ENCODE data around the gene CYP27A1. TPM values are rescaled to one million over a fixed set of nuclear protein-coding genes. Genes with fewer than 3 reads are reported as not detected.

Gene CYP27A1
- total and polyA plus RNA-seq, 2 donors from 2014 or later, result 18.5 to 43.3 TPM

DNA sequence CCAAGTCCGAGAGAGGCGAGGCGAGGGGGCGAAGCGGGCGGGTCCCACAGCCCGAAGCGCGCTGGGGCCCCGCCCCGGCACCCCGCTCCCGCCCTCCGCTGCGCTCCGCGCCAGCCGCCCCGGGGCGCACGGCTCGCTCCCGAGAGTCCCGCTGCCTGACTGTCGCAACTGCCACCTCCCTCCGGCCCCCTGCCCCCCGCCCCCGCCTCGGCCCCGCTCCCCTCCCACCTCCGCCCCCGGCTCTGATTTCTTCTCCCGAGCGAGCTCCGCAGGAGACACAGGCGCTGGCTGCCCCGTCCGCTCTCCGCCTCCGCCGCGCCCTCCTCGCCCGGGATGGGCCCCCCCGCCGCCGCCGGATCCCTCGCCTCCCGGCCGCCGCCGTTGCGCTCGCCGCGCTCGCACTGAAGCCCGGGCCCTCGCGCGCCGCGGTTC, 77.6 kb downstream of the CYP27A1 start, which contains the start of gene WNT6:
TSS of gene WNT6 (plus strand) at position 250 of the 432 bp plus-strand sequence. CDS start 233 bp downstream, outside the sequence.
- Histone ChIP-seq H3K4me1 (ENCODE audit: control insufficient read depth in 2 of 3, insufficient read depth in 2 of 3, low read depth in 1 of 3, low read length in 3 of 3) (peaks cover 0 to 2% (median 0%) of the 10 kb centered on the region in 3 donors), H3K36me3 (ENCODE audit: control insufficient read depth in 2 of 3, insufficient read depth in 3 of 3, low read length in 3 of 3) (no peaks in the 10 kb centered on the region), H3K27ac (ENCODE audit: low read depth in 2 of 2, low read length in 2 of 2) (no peak within 1 kb of the TSS), H3K9ac (ENCODE audit: low read length in 3 of 3) (no peak within 1 kb of the TSS), H3K9me3 (ENCODE audit: control insufficient read depth in 2 of 3, insufficient read depth in 1 of 3, low read length in 3 of 3) (no peaks in the 10 kb centered on the region), H3K27me3 (ENCODE audit: control insufficient read depth, insufficient read depth, low read length) (peaks cover 23% of the 10 kb centered on the region), H3K4me3 (ENCODE audit: low read length in 3 of 3) (peak within 1 kb of the TSS in 1 of 3 donors; percentile 32)
- TF ChIP-seq, protein P1, sequence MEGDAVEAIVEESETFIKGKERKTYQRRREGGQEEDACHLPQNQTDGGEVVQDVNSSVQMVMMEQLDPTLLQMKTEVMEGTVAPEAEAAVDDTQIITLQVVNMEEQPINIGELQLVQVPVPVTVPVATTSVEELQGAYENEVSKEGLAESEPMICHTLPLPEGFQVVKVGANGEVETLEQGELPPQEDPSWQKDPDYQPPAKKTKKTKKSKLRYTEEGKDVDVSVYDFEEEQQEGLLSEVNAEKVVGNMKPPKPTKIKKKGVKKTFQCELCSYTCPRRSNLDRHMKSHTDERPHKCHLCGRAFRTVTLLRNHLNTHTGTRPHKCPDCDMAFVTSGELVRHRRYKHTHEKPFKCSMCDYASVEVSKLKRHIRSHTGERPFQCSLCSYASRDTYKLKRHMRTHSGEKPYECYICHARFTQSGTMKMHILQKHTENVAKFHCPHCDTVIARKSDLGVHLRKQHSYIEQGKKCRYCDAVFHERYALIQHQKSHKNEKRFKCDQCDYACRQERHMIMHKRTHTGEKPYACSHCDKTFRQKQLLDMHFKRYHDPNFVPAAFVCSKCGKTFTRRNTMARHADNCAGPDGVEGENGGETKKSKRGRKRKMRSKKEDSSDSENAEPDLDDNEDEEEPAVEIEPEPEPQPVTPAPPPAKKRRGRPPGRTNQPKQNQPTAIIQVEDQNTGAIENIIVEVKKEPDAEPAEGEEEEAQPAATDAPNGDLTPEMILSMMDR (IDR thresholded peaks at IDR 0.05; ENCODE audit: borderline replicate concordance, extremely low read depth, insufficient read depth), result no peak
- DNase-seq (peak in 2 of 5 donors; percentile 52 to 69), FAIRE-seq (no peak)
- intact Hi-C loops (cut with DNase I), result no loop called here

DNA sequence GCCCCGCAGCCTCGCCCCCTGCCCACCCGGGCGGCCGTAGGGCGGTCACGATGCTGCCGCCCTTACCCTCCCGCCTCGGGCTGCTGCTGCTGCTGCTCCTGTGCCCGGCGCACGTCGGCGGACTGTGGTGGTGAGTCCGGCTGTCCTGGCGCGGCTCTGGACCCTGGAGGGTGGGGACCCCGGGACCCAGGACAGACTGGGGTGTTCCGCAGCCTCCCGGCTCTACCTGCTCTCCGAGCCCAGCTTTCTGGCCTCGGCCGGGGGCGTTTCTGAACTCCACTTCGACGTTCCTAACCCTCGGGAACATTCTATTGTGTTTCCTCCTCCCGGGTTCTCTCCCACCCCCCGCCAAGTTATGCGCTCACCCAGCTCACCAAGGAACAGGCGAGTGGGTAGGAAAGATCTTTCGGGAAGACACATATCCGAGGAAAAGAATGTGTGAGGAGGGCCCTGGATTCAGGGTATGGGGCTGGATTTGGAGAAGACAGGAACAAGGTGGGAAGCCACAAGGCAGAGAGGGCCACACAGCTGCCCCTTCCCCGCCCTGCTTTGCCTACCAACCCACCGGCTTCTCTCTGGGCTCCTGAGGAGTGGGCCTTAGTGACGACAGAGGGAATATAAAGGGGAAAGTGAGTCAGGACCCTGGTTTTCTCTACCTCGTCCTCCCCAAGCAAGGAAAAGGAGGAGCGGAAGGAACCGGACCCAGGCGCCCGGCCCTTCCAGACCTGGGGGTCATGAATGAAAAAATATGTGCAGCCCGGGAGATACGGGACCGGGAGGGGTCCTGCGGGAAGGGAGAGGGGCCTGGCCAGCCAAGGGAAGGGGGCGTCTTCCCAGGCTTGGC, 78.3 kb downstream of the CYP27A1 start:
- DNase-seq (no peak), FAIRE-seq (no peak)
- Histone ChIP-seq H3K9ac (ENCODE audit: low read length in 3 of 3) (no peak overlapping the region), H3K27ac (ENCODE audit: low read depth in 2 of 2, low read length in 2 of 2) (no peak overlapping the region), H3K36me3 (ENCODE audit: control insufficient read depth in 2 of 3, insufficient read depth in 3 of 3, low read length in 3 of 3) (no peaks in the 10 kb centered on the region), H3K4me3 (ENCODE audit: low read length in 3 of 3) (peak overlapping the region in 1 of 3 donors; percentile 32), H3K27me3 (ENCODE audit: control insufficient read depth, insufficient read depth, low read length) (peaks cover 23% of the 10 kb centered on the region), H3K9me3 (ENCODE audit: control insufficient read depth in 2 of 3, insufficient read depth in 1 of 3, low read length in 3 of 3) (no peaks in the 10 kb centered on the region), H3K4me1 (ENCODE audit: control insufficient read depth in 2 of 3, insufficient read depth in 2 of 3, low read depth in 1 of 3, low read length in 3 of 3) (peaks cover 0 to 2% (median 0%) of the 10 kb centered on the region in 3 donors)
- intact Hi-C loops (cut with DNase I), result no loop called here
- TF ChIP-seq, protein P1 (IDR thresholded peaks at IDR 0.05; ENCODE audit: borderline replicate concordance, extremely low read depth, insufficient read depth), result no peak

DNA sequence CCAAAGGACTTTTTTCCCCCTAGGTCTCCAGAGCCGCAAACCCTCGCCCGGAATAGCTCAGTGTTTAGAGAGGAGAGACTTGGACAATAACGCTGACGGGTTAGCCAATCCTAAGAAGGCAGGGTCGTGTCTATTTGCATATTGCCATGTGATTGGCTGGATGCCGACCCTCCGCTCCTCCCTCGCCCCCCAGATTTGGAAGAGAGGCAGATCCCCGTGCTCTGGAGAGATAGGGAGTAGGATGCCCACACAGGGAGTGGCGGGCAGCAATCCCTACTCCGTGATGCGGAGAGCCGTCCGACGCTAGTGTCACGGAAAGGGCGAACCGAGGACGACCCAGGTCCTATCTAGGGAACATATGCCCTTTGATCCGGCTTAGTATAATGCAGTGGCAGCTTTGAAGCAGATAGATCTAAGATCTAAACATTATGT, 79.0 kb downstream of the CYP27A1 start:
- intact Hi-C loops (cut with DNase I), result no loop called here
- TF ChIP-seq, protein P1 (IDR thresholded peaks at IDR 0.05; ENCODE audit: borderline replicate concordance, extremely low read depth, insufficient read depth), result no peak
- no peak overlapping the region for H3K4me3 ChIP-seq (ENCODE audit: low read length in 3 of 3)
- no peaks in the 10 kb centered on the region for H3K9me3 ChIP-seq (ENCODE audit: control insufficient read depth in 2 of 3, insufficient read depth in 1 of 3, low read length in 3 of 3)
- H3K27ac ChIP-seq (ENCODE audit: low read depth in 2 of 2, low read length in 2 of 2), result no peak overlapping the region
- no peak overlapping the region for H3K9ac ChIP-seq (ENCODE audit: low read length in 3 of 3)
- no peak for FAIRE-seq
- peaks cover 23% of the 10 kb centered on the region for H3K27me3 ChIP-seq (ENCODE audit: control insufficient read depth, insufficient read depth, low read length)
- peak; percentile 70 to 94 (median 88) for DNase-seq
- H3K36me3 ChIP-seq (ENCODE audit: control insufficient read depth in 2 of 3, insufficient read depth in 3 of 3, low read length in 3 of 3), result no peaks in the 10 kb centered on the region
- H3K4me1 ChIP-seq (ENCODE audit: control insufficient read depth in 2 of 3, insufficient read depth in 2 of 3, low read depth in 1 of 3, low read length in 3 of 3), result peaks cover 0 to 2% (median 0%) of the 10 kb centered on the region in 3 donors
